ENCODE results near the gene TRIM36.
A peak's percentile ranks its signal among the peaks of the same experiment; 100 is the strongest.

TRIM36 gene

GRCh38 chr5:115169487-115170133, at the start of gene TRIM36:
Gene TRIM36 (minus strand): TSS chr5:115169908. CDS start chr5:115169634, 274 bp downstream.
- DNase-seq (ENCODE audit: low read depth) = peak; percentile 72
- H3K4me3 ChIP-seq (ENCODE audit: low read length) = peak within 1 kb of the TSS; percentile 84
- TF ChIP-seq CTCF (conservative IDR thresholded peaks at IDR 0.05; ENCODE audit: low read depth, low read length) = no peak

- H3K4me3 ChIP-seq (ENCODE audit: low read length) = no peak overlapping the region
- DNase-seq (ENCODE audit: low read depth) = no peak
- no peak for TF ChIP-seq CTCF (conservative IDR thresholded peaks at IDR 0.05; ENCODE audit: low read depth, low read length)
These were observed 44.8 kb upstream of the TRIM36 start for GRCh38 chr5:115214541-115214940.

- no peak overlapping the region for H3K4me3 ChIP-seq (ENCODE audit: low read length)
- TF ChIP-seq CTCF (conservative IDR thresholded peaks at IDR 0.05; ENCODE audit: low read depth, low read length) = no peak
- no peak for DNase-seq (ENCODE audit: low read depth)
These were observed 39.6 kb upstream of the TRIM36 start for GRCh38 chr5:115209279-115209678.

GRCh38 chr5:115202952-115203351, 33.2 kb upstream of the TRIM36 start:
- no peak for TF ChIP-seq CTCF (conservative IDR thresholded peaks at IDR 0.05; ENCODE audit: low read depth, low read length)
- DNase-seq (ENCODE audit: low read depth) = no peak
- no peak overlapping the region for H3K4me3 ChIP-seq (ENCODE audit: low read length)

GRCh38 chr5:115196161-115196560, 26.5 kb upstream of the TRIM36 start:
- no peak for DNase-seq (ENCODE audit: low read depth)
- H3K4me3 ChIP-seq (ENCODE audit: low read length) = no peak overlapping the region
- no peak for TF ChIP-seq CTCF (conservative IDR thresholded peaks at IDR 0.05; ENCODE audit: low read depth, low read length)

- H3K4me3 ChIP-seq (ENCODE audit: low read length) = no peak overlapping the region
- TF ChIP-seq CTCF (conservative IDR thresholded peaks at IDR 0.05; ENCODE audit: low read depth, low read length) = no peak
- DNase-seq (ENCODE audit: low read depth) = no peak
These were observed 25.0 kb upstream of the TRIM36 start for GRCh38 chr5:115194676-115195075.

- no peak for TF ChIP-seq CTCF (conservative IDR thresholded peaks at IDR 0.05; ENCODE audit: low read depth, low read length)
- H3K4me3 ChIP-seq (ENCODE audit: low read length) = no peak overlapping the region
- DNase-seq (ENCODE audit: low read depth) = no peak
These were observed 23.6 kb upstream of the TRIM36 start for GRCh38 chr5:115193295-115193694.
